ENCODE results near the gene MLLT1.

- TF ChIP-seq POLR2AphosphoS5 (IDR thresholded peaks at IDR 0.05) = no peak
- TF ChIP-seq, protein P1, sequence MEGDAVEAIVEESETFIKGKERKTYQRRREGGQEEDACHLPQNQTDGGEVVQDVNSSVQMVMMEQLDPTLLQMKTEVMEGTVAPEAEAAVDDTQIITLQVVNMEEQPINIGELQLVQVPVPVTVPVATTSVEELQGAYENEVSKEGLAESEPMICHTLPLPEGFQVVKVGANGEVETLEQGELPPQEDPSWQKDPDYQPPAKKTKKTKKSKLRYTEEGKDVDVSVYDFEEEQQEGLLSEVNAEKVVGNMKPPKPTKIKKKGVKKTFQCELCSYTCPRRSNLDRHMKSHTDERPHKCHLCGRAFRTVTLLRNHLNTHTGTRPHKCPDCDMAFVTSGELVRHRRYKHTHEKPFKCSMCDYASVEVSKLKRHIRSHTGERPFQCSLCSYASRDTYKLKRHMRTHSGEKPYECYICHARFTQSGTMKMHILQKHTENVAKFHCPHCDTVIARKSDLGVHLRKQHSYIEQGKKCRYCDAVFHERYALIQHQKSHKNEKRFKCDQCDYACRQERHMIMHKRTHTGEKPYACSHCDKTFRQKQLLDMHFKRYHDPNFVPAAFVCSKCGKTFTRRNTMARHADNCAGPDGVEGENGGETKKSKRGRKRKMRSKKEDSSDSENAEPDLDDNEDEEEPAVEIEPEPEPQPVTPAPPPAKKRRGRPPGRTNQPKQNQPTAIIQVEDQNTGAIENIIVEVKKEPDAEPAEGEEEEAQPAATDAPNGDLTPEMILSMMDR (IDR thresholded peaks at IDR 0.05 in 8 of 11, conservative IDR thresholded peaks at IDR 0.05 in 3 of 11) = no peak
These were observed 70.5 kb downstream of the MLLT1 start for GRCh38 chr19:6209233-6209632.
